Measurements from ENCODE around the gene COL4A4. TPM values are rescaled to one million over a fixed set of nuclear protein-coding genes. Genes with fewer than 3 reads are reported as not detected.
A peak's percentile ranks its signal among the peaks of the same experiment; 100 is the strongest.

The COL4A4 gene
- total and polyA plus RNA-seq, 4 donors, result 1.4 to 1.8 (median 1.7) TPM

GRCh38 chr2:227164763-227165291, 822 bp upstream of the COL4A4 start:
- Histone ChIP-seq H3K36me3 (ENCODE audit: control insufficient read depth, insufficient read depth, low read length) (no peaks in the 10 kb centered on the region), H3K4me1 (ENCODE audit: control insufficient read depth, insufficient read depth, low read length) (peaks cover 15% of the 10 kb centered on the region), H3K9me3 (ENCODE audit: control insufficient read depth, insufficient read depth, low read length) (no peaks in the 10 kb centered on the region), H3K4me3 (ENCODE audit: low read depth, low read length) (peak overlapping the region; percentile 32), H3K27ac (ENCODE audit: low read depth, low read length) (no peak overlapping the region), H3K27me3 (ENCODE audit: control insufficient read depth, insufficient read depth, low read length) (peaks cover 32% of the 10 kb centered on the region)
- WGBS (ENCODE audit: insufficient coverage), result under 1% methylated on average over 38 of the region's 38 CpGs
- DNase-seq (ENCODE audit: low read depth in 4 of 6, low spot score in 6 of 6), result peak in 2 of 6 donors; percentile 7 to 24

- 2% methylated on average over 20 of the region's 20 CpGs for WGBS (ENCODE audit: insufficient coverage)
- Histone ChIP-seq H3K9me3 (ENCODE audit: control insufficient read depth, insufficient read depth, low read length) (no peaks in the 10 kb centered on the region), H3K4me3 (ENCODE audit: low read depth, low read length) (peak overlapping the region; percentile 19), H3K4me1 (ENCODE audit: control insufficient read depth, insufficient read depth, low read length) (peaks cover 15% of the 10 kb centered on the region), H3K27me3 (ENCODE audit: control insufficient read depth, insufficient read depth, low read length) (peaks cover 32% of the 10 kb centered on the region), H3K36me3 (ENCODE audit: control insufficient read depth, insufficient read depth, low read length) (no peaks in the 10 kb centered on the region), H3K27ac (ENCODE audit: low read depth, low read length) (no peak overlapping the region)
- peak in 2 of 6 donors; percentile 12 to 16 for DNase-seq (ENCODE audit: low read depth in 4 of 6, low spot score in 6 of 6)
These were observed 464 bp downstream of the COL4A4 start for GRCh38 chr2:227163485-227163997.

- peaks cover 15% of the 10 kb centered on the region for H3K4me1 ChIP-seq (ENCODE audit: control insufficient read depth, insufficient read depth, low read length)
- no peaks in the 10 kb centered on the region for H3K36me3 ChIP-seq (ENCODE audit: control insufficient read depth, insufficient read depth, low read length)
- peaks cover 29% of the 10 kb centered on the region for H3K27me3 ChIP-seq (ENCODE audit: control insufficient read depth, insufficient read depth, low read length)
- DNase-seq (ENCODE audit: low read depth in 4 of 6, low spot score in 6 of 6), result no peak
- H3K9me3 ChIP-seq (ENCODE audit: control insufficient read depth, insufficient read depth, low read length), result no peaks in the 10 kb centered on the region
- H3K4me3 ChIP-seq (ENCODE audit: low read depth, low read length), result no peak overlapping the region
- H3K27ac ChIP-seq (ENCODE audit: low read depth, low read length), result no peak overlapping the region
These were observed 2.1 kb downstream of the COL4A4 start for GRCh38 chr2:227161947-227162346.

- no peak for DNase-seq (ENCODE audit: low read depth in 4 of 6, low spot score in 6 of 6)
- WGBS (ENCODE audit: insufficient coverage), result no CpG with 5 or more reads among the region's 2 CpGs
- Histone ChIP-seq H3K4me1 (ENCODE audit: control insufficient read depth, insufficient read depth, low read length) (peaks cover 15% of the 10 kb centered on the region), H3K27ac (ENCODE audit: low read depth, low read length) (no peak overlapping the region), H3K36me3 (ENCODE audit: control insufficient read depth, insufficient read depth, low read length) (no peaks in the 10 kb centered on the region), H3K27me3 (ENCODE audit: control insufficient read depth, insufficient read depth, low read length) (peaks cover 24% of the 10 kb centered on the region), H3K4me3 (ENCODE audit: low read depth, low read length) (no peak overlapping the region), H3K9me3 (ENCODE audit: control insufficient read depth, insufficient read depth, low read length) (no peaks in the 10 kb centered on the region)
These were observed 3.8 kb downstream of the COL4A4 start for GRCh38 chr2:227160164-227160563.

- DNase-seq (ENCODE audit: low read depth in 4 of 6, low spot score in 6 of 6), result no peak
- WGBS (ENCODE audit: insufficient coverage), result 90% methylated on average over 4 of the region's 6 CpGs
- no peaks in the 10 kb centered on the region for H3K27me3 ChIP-seq (ENCODE audit: control insufficient read depth, insufficient read depth, low read length)
These were observed 8.8 kb downstream of the COL4A4 start for GRCh38 chr2:227154986-227155774.

GRCh38 chr2:227153758-227154486, 10.1 kb downstream of the COL4A4 start:
- no peak overlapping the region for H3K27ac ChIP-seq (ENCODE audit: low read depth, low read length)
- H3K4me3 ChIP-seq (ENCODE audit: low read depth, low read length), result no peak overlapping the region
- H3K9me3 ChIP-seq (ENCODE audit: control insufficient read depth, insufficient read depth, low read length), result no peaks in the 10 kb centered on the region
- DNase-seq (ENCODE audit: low read depth in 4 of 6, low spot score in 6 of 6), result no peak
- 90% methylated on average over 3 of the region's 4 CpGs for WGBS (ENCODE audit: insufficient coverage)
- no peaks in the 10 kb centered on the region for H3K36me3 ChIP-seq (ENCODE audit: control insufficient read depth, insufficient read depth, low read length)
- no peaks in the 10 kb centered on the region for H3K27me3 ChIP-seq (ENCODE audit: control insufficient read depth, insufficient read depth, low read length)
- H3K4me1 ChIP-seq (ENCODE audit: control insufficient read depth, insufficient read depth, low read length), result no peaks in the 10 kb centered on the region

More at GRCh38 chr2:227154986-227155774, 8.8 kb downstream of the COL4A4 start:
- H3K4me1 ChIP-seq (ENCODE audit: control insufficient read depth, insufficient read depth, low read length), result no peaks in the 10 kb centered on the region
- H3K36me3 ChIP-seq (ENCODE audit: control insufficient read depth, insufficient read depth, low read length), result no peaks in the 10 kb centered on the region
- no peak overlapping the region for H3K4me3 ChIP-seq (ENCODE audit: low read depth, low read length)
- H3K27ac ChIP-seq (ENCODE audit: low read depth, low read length), result no peak overlapping the region
- no peaks in the 10 kb centered on the region for H3K9me3 ChIP-seq (ENCODE audit: control insufficient read depth, insufficient read depth, low read length)

- H3K27ac ChIP-seq (ENCODE audit: low read depth, low read length), result no peak overlapping the region
- H3K36me3 ChIP-seq (ENCODE audit: control insufficient read depth, insufficient read depth, low read length), result no peaks in the 10 kb centered on the region
- no peaks in the 10 kb centered on the region for H3K9me3 ChIP-seq (ENCODE audit: control insufficient read depth, insufficient read depth, low read length)
- H3K27me3 ChIP-seq (ENCODE audit: control insufficient read depth, insufficient read depth, low read length), result no peaks in the 10 kb centered on the region
- no peak for DNase-seq (ENCODE audit: low read depth in 4 of 6, low spot score in 6 of 6)
- no peak overlapping the region for H3K4me3 ChIP-seq (ENCODE audit: low read depth, low read length)
- H3K4me1 ChIP-seq (ENCODE audit: control insufficient read depth, insufficient read depth, low read length), result no peaks in the 10 kb centered on the region
- 76% methylated on average over 2 of the region's 4 CpGs for WGBS (ENCODE audit: insufficient coverage)
These were observed 10.7 kb downstream of the COL4A4 start for GRCh38 chr2:227153307-227153706.

GRCh38 chr2:227152093-227152766, 11.8 kb downstream of the COL4A4 start:
- Histone ChIP-seq H3K36me3 (ENCODE audit: control insufficient read depth, insufficient read depth, low read length) (no peaks in the 10 kb centered on the region), H3K9me3 (ENCODE audit: control insufficient read depth, insufficient read depth, low read length) (no peaks in the 10 kb centered on the region), H3K4me1 (ENCODE audit: control insufficient read depth, insufficient read depth, low read length) (no peaks in the 10 kb centered on the region), H3K27ac (ENCODE audit: low read depth, low read length) (no peak overlapping the region), H3K4me3 (ENCODE audit: low read depth, low read length) (no peak overlapping the region), H3K27me3 (ENCODE audit: control insufficient read depth, insufficient read depth, low read length) (no peaks in the 10 kb centered on the region)
- WGBS (ENCODE audit: insufficient coverage), result 85% methylated on average over 2 of the region's 2 CpGs
- no peak for DNase-seq (ENCODE audit: low read depth in 4 of 6, low spot score in 6 of 6)

- H3K36me3 ChIP-seq (ENCODE audit: control insufficient read depth, insufficient read depth, low read length), result no peaks in the 10 kb centered on the region
- H3K27me3 ChIP-seq (ENCODE audit: control insufficient read depth, insufficient read depth, low read length), result no peaks in the 10 kb centered on the region
- WGBS (ENCODE audit: insufficient coverage), result no CpG with 5 or more reads among the region's 2 CpGs
- no peak overlapping the region for H3K27ac ChIP-seq (ENCODE audit: low read depth, low read length)
- no peaks in the 10 kb centered on the region for H3K4me1 ChIP-seq (ENCODE audit: control insufficient read depth, insufficient read depth, low read length)
- no peak for DNase-seq (ENCODE audit: low read depth in 4 of 6, low spot score in 6 of 6)
- H3K4me3 ChIP-seq (ENCODE audit: low read depth, low read length), result no peak overlapping the region
- no peaks in the 10 kb centered on the region for H3K9me3 ChIP-seq (ENCODE audit: control insufficient read depth, insufficient read depth, low read length)
These were observed 13.6 kb downstream of the COL4A4 start for GRCh38 chr2:227150222-227150936.
